Uterus (tissue), 2 donors: ENCODE results near the gene ASAP2.

Experiments
- POLR2A ChIP-seq, 2 donors: fragments of 450-650 bp; IDR thresholded peaks; one replicate each; pipeline ENCODE4 v1.6.1; 2016; ENCODE audit warnings: antibody characterized with exemption in 2 of 2, mild to moderate bottlenecking in 1 of 2, moderate library complexity in 1 of 2
- TF ChIP-seq, protein P1 (sequence below), 4 experiments: fragments of 200-600 bp in 2 of 4; fragments of 450-650 bp in 2 of 4; sonication (generic) in 2 of 4; IDR thresholded peaks; one replicate each; pipeline ENCODE4 v1.5.1; 2016 to 2019; ENCODE audit warnings: antibody characterized with exemption in 4 of 4, mild to moderate bottlenecking in 2 of 4, moderate library complexity in 1 of 4

DNA sequence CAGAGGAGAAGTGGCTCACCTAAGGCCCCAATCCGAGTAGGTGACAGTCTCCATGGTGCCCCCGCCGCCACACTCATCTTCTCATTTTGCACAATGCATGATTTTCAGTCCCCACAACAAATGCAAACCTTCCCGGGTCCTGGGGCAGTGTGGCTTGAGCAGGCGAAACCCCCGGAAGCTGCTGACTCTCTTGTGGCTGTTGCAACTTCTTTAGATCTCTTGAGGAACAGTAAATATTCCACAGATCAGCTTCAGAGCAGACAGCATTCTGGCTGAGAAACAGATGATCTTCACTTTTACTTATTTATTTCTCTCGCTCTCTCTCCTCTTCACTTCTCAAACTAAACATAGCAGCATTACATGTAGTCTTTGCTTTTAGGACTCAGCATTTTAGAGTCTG, 51.9 kb downstream of the ASAP2 start:
- TF ChIP-seq, protein P1, sequence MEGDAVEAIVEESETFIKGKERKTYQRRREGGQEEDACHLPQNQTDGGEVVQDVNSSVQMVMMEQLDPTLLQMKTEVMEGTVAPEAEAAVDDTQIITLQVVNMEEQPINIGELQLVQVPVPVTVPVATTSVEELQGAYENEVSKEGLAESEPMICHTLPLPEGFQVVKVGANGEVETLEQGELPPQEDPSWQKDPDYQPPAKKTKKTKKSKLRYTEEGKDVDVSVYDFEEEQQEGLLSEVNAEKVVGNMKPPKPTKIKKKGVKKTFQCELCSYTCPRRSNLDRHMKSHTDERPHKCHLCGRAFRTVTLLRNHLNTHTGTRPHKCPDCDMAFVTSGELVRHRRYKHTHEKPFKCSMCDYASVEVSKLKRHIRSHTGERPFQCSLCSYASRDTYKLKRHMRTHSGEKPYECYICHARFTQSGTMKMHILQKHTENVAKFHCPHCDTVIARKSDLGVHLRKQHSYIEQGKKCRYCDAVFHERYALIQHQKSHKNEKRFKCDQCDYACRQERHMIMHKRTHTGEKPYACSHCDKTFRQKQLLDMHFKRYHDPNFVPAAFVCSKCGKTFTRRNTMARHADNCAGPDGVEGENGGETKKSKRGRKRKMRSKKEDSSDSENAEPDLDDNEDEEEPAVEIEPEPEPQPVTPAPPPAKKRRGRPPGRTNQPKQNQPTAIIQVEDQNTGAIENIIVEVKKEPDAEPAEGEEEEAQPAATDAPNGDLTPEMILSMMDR (IDR thresholded peaks at IDR 0.05), result no peak
- TF ChIP-seq POLR2A (IDR thresholded peaks at IDR 0.05), result no peak
